Left renal pelvis (tissue), 4 donors: Measurements from ENCODE around the gene CSGALNACT2. TPM values are rescaled to one million over a fixed set of nuclear protein-coding genes. Genes with fewer than 3 reads are reported as not detected.
"Not testable (repeated sequence)": the region's sequence is repeated elsewhere in the genome, so short reads cannot be mapped to it uniquely, and the experiment has no call there.

Experiments used
- DNase-seq, 4 donors: peaks; one replicate each; pipeline ENCODE4 v3.0.0-alpha.2; 2013; ENCODE audit warnings: low read depth in 4 of 4, low spot score in 3 of 4
- polyA plus RNA-seq, 4 donors: library from polyadenylated mRNA; unstranded; fragments of 120-200 nt; gene quantifications; one replicate each; pipeline ENCODE4 v1.2.1, GENCODE V29; 2013; ENCODE audit not compliant: insufficient read length in 4 of 4

Gene CSGALNACT2
- polyA plus RNA-seq, 4 donors = 19.4 to 30.1 (median 22.0) TPM

- no peak for DNase-seq
Measured at GRCh38 chr10:43211030-43211429, 72.8 kb downstream of the CSGALNACT2 start.

- DNase-seq = no peak
Measured at GRCh38 chr10:43211431-43212042, 73.3 kb downstream of the CSGALNACT2 start.

- DNase-seq = no peak
Measured at GRCh38 chr10:43212043-43212721, 73.9 kb downstream of the CSGALNACT2 start.

- no peak for DNase-seq
Measured at GRCh38 chr10:43214071-43214955, 76.1 kb downstream of the CSGALNACT2 start.

GRCh38 chr10:43214956-43215561 is 76.8 kb downstream of the CSGALNACT2 start:
- DNase-seq = no peak

- DNase-seq = no peak
Measured at GRCh38 chr10:43215758-43216455, 77.7 kb downstream of the CSGALNACT2 start.

- no peak for DNase-seq
Measured at GRCh38 chr10:43216931-43217562, 78.8 kb downstream of the CSGALNACT2 start.

- DNase-seq = no peak
Measured at GRCh38 chr10:43217563-43218205, 79.4 kb downstream of the CSGALNACT2 start.

- no peak for DNase-seq
Measured at GRCh38 chr10:43218206-43218950, 80.1 kb downstream of the CSGALNACT2 start.

GRCh38 chr10:43218951-43219837 is 80.9 kb downstream of the CSGALNACT2 start:
- DNase-seq = no peak

- no peak for DNase-seq
Measured at GRCh38 chr10:43219848-43220247, 81.6 kb downstream of the CSGALNACT2 start.

- DNase-seq = not testable (repeated sequence)
Measured at GRCh38 chr10:43220251-43220650, 82.0 kb downstream of the CSGALNACT2 start.

- DNase-seq = no peak
Measured at GRCh38 chr10:43220657-43221418, 82.6 kb downstream of the CSGALNACT2 start.

- DNase-seq = no peak
Measured at GRCh38 chr10:43221419-43222209, 83.4 kb downstream of the CSGALNACT2 start.

GRCh38 chr10:43222210-43222720 is 84.0 kb downstream of the CSGALNACT2 start:
- no peak for DNase-seq

- no peak for DNase-seq
Measured at GRCh38 chr10:43223056-43223455, 84.8 kb downstream of the CSGALNACT2 start.
